Measurements from ENCODE around the gene KCND2.

DNA sequence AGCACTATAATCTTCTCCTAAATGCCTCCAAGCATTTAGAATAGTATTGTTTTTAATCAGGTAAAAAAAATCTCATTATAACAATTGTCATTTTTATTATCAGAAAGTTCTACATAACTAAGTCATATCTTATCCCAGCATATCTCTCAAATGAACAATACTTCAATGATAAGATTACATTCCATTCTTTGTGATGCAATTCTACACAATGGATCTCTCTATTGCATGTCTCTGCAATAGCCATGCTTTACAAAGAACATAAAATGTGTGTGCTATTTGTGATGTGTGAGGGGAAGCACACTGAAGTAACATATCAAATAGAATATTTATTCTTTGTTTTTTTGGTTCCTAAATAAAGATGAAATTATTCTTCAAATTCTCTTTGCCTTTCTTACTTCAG lies 389.3 kb downstream of the KCND2 start:
- TF ChIP-seq TAF1 (IDR thresholded peaks at IDR 0.05; ENCODE audit: low read depth) (no peak), NFIC (IDR thresholded peaks at IDR 0.05) (no peak), CEBPB (IDR thresholded peaks at IDR 0.05) (no peak), REST (IDR thresholded peaks at IDR 0.05; ENCODE audit: low read depth) (no peak), EP300 (IDR thresholded peaks at IDR 0.05; ENCODE audit: borderline replicate concordance) (no peak), ZBTB7A (IDR thresholded peaks at IDR 0.05; ENCODE audit: low read depth) (no peak), CREB1 (IDR thresholded peaks at IDR 0.05; ENCODE audit: low read depth) (no peak), EGR1 (IDR thresholded peaks at IDR 0.05) (no peak), YY1 (IDR thresholded peaks at IDR 0.05; ENCODE audit: low read depth) (no peak)
- TF ChIP-seq, protein P1, sequence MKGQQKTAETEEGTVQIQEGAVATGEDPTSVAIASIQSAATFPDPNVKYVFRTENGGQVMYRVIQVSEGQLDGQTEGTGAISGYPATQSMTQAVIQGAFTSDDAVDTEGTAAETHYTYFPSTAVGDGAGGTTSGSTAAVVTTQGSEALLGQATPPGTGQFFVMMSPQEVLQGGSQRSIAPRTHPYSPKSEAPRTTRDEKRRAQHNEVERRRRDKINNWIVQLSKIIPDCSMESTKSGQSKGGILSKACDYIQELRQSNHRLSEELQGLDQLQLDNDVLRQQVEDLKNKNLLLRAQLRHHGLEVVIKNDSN (IDR thresholded peaks at IDR 0.05), result no peak
- TF ChIP-seq, protein P2, sequence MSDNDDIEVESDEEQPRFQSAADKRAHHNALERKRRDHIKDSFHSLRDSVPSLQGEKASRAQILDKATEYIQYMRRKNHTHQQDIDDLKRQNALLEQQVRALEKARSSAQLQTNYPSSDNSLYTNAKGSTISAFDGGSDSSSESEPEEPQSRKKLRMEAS (IDR thresholded peaks at IDR 0.05), result no peak
